Mesenchymal stem cell (in vitro differentiated cells and primary cell): ENCODE measurements around the gene DGKD.

Source experiments
- DNase-seq: peaks from one replicate; pipeline ENCODE4 v3.0.0-alpha.2; 2013
- H2AFZ ChIP-seq: one replicate; pipeline ENCODE4 v1.6.1; 2013; ENCODE audit warnings: low read depth, mild to moderate bottlenecking, control low read depth, inconsistent platforms, low read length, moderate library complexity
- H2AK5ac ChIP-seq: 2 replicates; pipeline ENCODE4 v1.6.1; 2013; ENCODE audit warnings: low read length, moderate library complexity, mild to moderate bottlenecking, inconsistent platforms; ENCODE audit not compliant: severe bottlenecking
- H2BK120ac ChIP-seq: one replicate; pipeline ENCODE4 v1.6.1; 2013; ENCODE audit warnings: low read depth, mild to moderate bottlenecking, inconsistent platforms, low read length, moderate library complexity
- H2BK12ac ChIP-seq, 2 experiments: one replicate each; pipeline ENCODE4 v1.6.1; 2013; ENCODE audit warnings: inconsistent platforms in 2 of 2, low read length in 2 of 2, mild to moderate bottlenecking in 2 of 2, moderate library complexity in 2 of 2, control low read depth in 1 of 2
- H2BK15ac ChIP-seq: one replicate; pipeline ENCODE4 v1.6.1; 2013; ENCODE audit warnings: mild to moderate bottlenecking, low read depth, inconsistent platforms; ENCODE audit not compliant: poor library complexity, severe bottlenecking
- H2BK5ac ChIP-seq: 2 replicates; pipeline ENCODE4 v1.6.1; 2013; ENCODE audit warnings: low read depth, mild to moderate bottlenecking, low read length, control low read depth, inconsistent platforms; ENCODE audit not compliant: poor library complexity, severe bottlenecking
- H3K14ac ChIP-seq, 2 experiments: one replicate each; pipeline ENCODE4 v1.6.1; 2013; ENCODE audit warnings: inconsistent platforms in 2 of 2, low read length in 2 of 2, control low read depth in 1 of 2, mild to moderate bottlenecking in 1 of 2, moderate library complexity in 1 of 2
- H3K18ac ChIP-seq, 2 experiments: one replicate each; pipeline ENCODE4 v1.6.1; 2013; ENCODE audit warnings: inconsistent platforms in 2 of 2, low read length in 2 of 2, control low read depth in 1 of 2, low read depth in 1 of 2, mild to moderate bottlenecking in 1 of 2
- H3K23ac ChIP-seq, 2 experiments: one replicate each; pipeline ENCODE4 v1.6.1; 2013; ENCODE audit warnings: inconsistent platforms in 2 of 2, low read length in 2 of 2, mild to moderate bottlenecking in 2 of 2, moderate library complexity in 2 of 2, control low read depth in 1 of 2
- H3K27ac ChIP-seq: 2 replicates; pipeline ENCODE4 v1.5.1; 2013; ENCODE audit warnings: mild to moderate bottlenecking, moderate library complexity, low read length, control low read depth, inconsistent platforms; ENCODE audit not compliant: poor library complexity, severe bottlenecking
- H3K27me3 ChIP-seq, 2 experiments: 2 replicates each; pipeline versions ENCODE4 v1.6.1 to v1.7.0; 2013; ENCODE audit warnings: low read length in 2 of 2, mild to moderate bottlenecking in 2 of 2, moderate library complexity in 2 of 2, control low read depth in 1 of 2, inconsistent platforms in 1 of 2; ENCODE audit not compliant: control insufficient read depth in 1 of 2, insufficient read depth in 1 of 2
- H3K36me3 ChIP-seq, 2 experiments: 2 replicates each; pipeline versions ENCODE4 v1.6.1 to v1.7.0; 2013; ENCODE audit warnings: low read length in 2 of 2, control low read depth in 1 of 2, inconsistent platforms in 1 of 2, low read depth in 1 of 2, mild to moderate bottlenecking in 1 of 2; ENCODE audit not compliant: insufficient read depth in 2 of 2, control insufficient read depth in 1 of 2
- H3K4ac ChIP-seq, 2 experiments: one replicate each; pipeline ENCODE4 v1.6.1; 2013; ENCODE audit warnings: inconsistent platforms in 2 of 2, low read length in 2 of 2, mild to moderate bottlenecking in 2 of 2, moderate library complexity in 2 of 2, control low read depth in 1 of 2, low read depth in 1 of 2
- H3K4me1 ChIP-seq: 2 replicates; pipeline ENCODE4 v1.6.1; 2013; ENCODE audit warnings: low read depth, low read length, control low read depth; ENCODE audit not compliant: control insufficient read depth, insufficient read depth
- H3K4me2 ChIP-seq: 2 replicates; pipeline ENCODE4 v1.6.1; 2013; ENCODE audit warnings: low read length, mild to moderate bottlenecking, inconsistent platforms; ENCODE audit not compliant: poor library complexity, severe bottlenecking
- H3K4me3 ChIP-seq, 2 experiments: 2 replicates each; pipeline versions ENCODE4 v1.5.1 to v1.7.0; 2013; ENCODE audit warnings: low read length in 2 of 2, mild to moderate bottlenecking in 2 of 2, control low read depth in 1 of 2, low read depth in 1 of 2; ENCODE audit not compliant: insufficient read depth in 1 of 2
- H3K79me1 ChIP-seq: replicated peaks from 2 replicates; pipeline ENCODE4 v1.6.1; 2013; ENCODE audit warnings: mild to moderate bottlenecking, control low read depth, low read length, inconsistent platforms; ENCODE audit not compliant: poor library complexity, severe bottlenecking
- H3K9ac ChIP-seq: 2 replicates; pipeline ENCODE4 v1.7.0; 2013; ENCODE audit warnings: mild to moderate bottlenecking, low read length, moderate library complexity
- H3K9me3 ChIP-seq: 2 replicates; pipeline ENCODE4 v1.7.0; 2013; ENCODE audit warnings: mild to moderate bottlenecking, low read length; ENCODE audit not compliant: control insufficient read depth
- H4K8ac ChIP-seq: one replicate; pipeline ENCODE4 v1.6.1; 2013; ENCODE audit warnings: inconsistent platforms, mild to moderate bottlenecking, low read length, moderate library complexity
- H4K91ac ChIP-seq: one replicate; pipeline ENCODE4 v1.6.1; 2013; ENCODE audit warnings: mild to moderate bottlenecking, low read length, inconsistent platforms
- WGBS: methylation state at CpG from one replicate; pipeline ENCODE4 v1.1.7; 2013; ENCODE audit warnings: mixed read lengths; 5-methylcytosine and 5-hydroxymethylcytosine counted together

Gene DGKD

GRCh38 chr2:233417282-233417681 is 63.0 kb downstream of the DGKD start:
- no peak for DNase-seq
- H3K36me3 ChIP-seq, result peaks cover 0 to 11% of the 10 kb centered on the region in 2 experiments
- 92% methylated on average over 1 of the region's 1 CpG for WGBS
- no peak overlapping the region for H3K4me3 ChIP-seq
- no peak overlapping the region for H2BK120ac ChIP-seq
- no peak overlapping the region for H2AFZ ChIP-seq
- no peak overlapping the region for H3K27ac ChIP-seq
- H3K79me1 ChIP-seq, result peaks cover 34% of the 10 kb centered on the region
- no peak overlapping the region for H3K18ac ChIP-seq
- H3K9ac ChIP-seq, result no peak overlapping the region
- H2BK5ac ChIP-seq, result no peak overlapping the region
- H2AK5ac ChIP-seq, result no peak overlapping the region
- no peak overlapping the region for H4K91ac ChIP-seq
- no peak overlapping the region for H3K4ac ChIP-seq
- H3K4me2 ChIP-seq, result no peak overlapping the region
- H3K23ac ChIP-seq, result no peak overlapping the region
- peaks cover 3% of the 10 kb centered on the region for H3K9me3 ChIP-seq
- no peak overlapping the region for H2BK15ac ChIP-seq
- H2BK12ac ChIP-seq, result no peak overlapping the region
- peaks cover 25% of the 10 kb centered on the region for H3K4me1 ChIP-seq
- H3K27me3 ChIP-seq, result no peaks in the 10 kb centered on the region
- no peak overlapping the region for H4K8ac ChIP-seq
- no peak overlapping the region for H3K14ac ChIP-seq

GRCh38 chr2:233418052-233418760 is 63.9 kb downstream of the DGKD start:
- Histone ChIP-seq H3K18ac (peak overlapping the region; percentile 67 to 91), H4K91ac (peak overlapping the region; percentile 77), H3K27ac (no peak overlapping the region), H3K27me3 (no peaks in the 10 kb centered on the region), H3K36me3 (peaks cover 0 to 11% of the 10 kb centered on the region in 2 experiments), H3K79me1 (peaks cover 39% of the 10 kb centered on the region), H3K4me2 (no peak overlapping the region), H4K8ac (peak overlapping the region; percentile 92), H2AFZ (no peak overlapping the region), H3K14ac (peak overlapping the region in 1 of 2 experiments; percentile 5), H2BK15ac (peak overlapping the region; percentile 94), H2BK12ac (peak overlapping the region; percentile 85 to 100), H2BK120ac (peak overlapping the region; percentile 71), H3K9me3 (no peaks in the 10 kb centered on the region), H2AK5ac (no peak overlapping the region), H3K9ac (no peak overlapping the region), H3K23ac (peak overlapping the region in 1 of 2 experiments; percentile 75), H2BK5ac (no peak overlapping the region), H3K4me3 (no peak overlapping the region), H3K4ac (peak overlapping the region; percentile 5 to 29), H3K4me1 (peaks cover 26% of the 10 kb centered on the region)
- DNase-seq, result peak; percentile 50
- 13% methylated on average over 1 of the region's 3 CpGs for WGBS

GRCh38 chr2:233418761-233419546 is 64.7 kb downstream of the DGKD start:
- Histone ChIP-seq H3K4me2 (no peak overlapping the region), H3K4ac (peak overlapping the region; percentile 42 to 77), H3K18ac (peak overlapping the region; percentile 67 to 91), H3K9ac (no peak overlapping the region), H4K8ac (peak overlapping the region; percentile 92), H2BK5ac (no peak overlapping the region), H2BK120ac (peak overlapping the region; percentile 77), H2AK5ac (no peak overlapping the region), H3K4me1 (peaks cover 23% of the 10 kb centered on the region), H4K91ac (peak overlapping the region; percentile 90), H2AFZ (no peak overlapping the region), H3K4me3 (no peak overlapping the region), H3K23ac (peak overlapping the region; percentile 3 to 75), H3K27me3 (no peaks in the 10 kb centered on the region), H3K36me3 (peaks cover 0 to 11% of the 10 kb centered on the region in 2 experiments), H3K14ac (peak overlapping the region in 1 of 2 experiments; percentile 5), H3K9me3 (no peaks in the 10 kb centered on the region), H3K79me1 (peaks cover 47% of the 10 kb centered on the region), H3K27ac (no peak overlapping the region), H2BK15ac (peak overlapping the region; percentile 94), H2BK12ac (peak overlapping the region; percentile 85 to 100)
- 25% methylated on average over 19 of the region's 19 CpGs for WGBS
- peak; percentile 94 for DNase-seq
